Mesothelial cell of epicardium (in vitro differentiated cells): ENCODE results near the gene NKTR. TPM values are rescaled to one million over a fixed set of nuclear protein-coding genes. Genes with fewer than 3 reads are reported as not detected.

Experiments used
- DNase-seq, 2 experiments: peaks; one replicate each; pipeline ENCODE4 v3.0.0; 2021; ENCODE audit warnings: low spot score in 2 of 2; ENCODE audit not compliant: unreplicated experiment in 2 of 2
- H3K27ac Mint-ChIP-seq: 2 replicates; pipeline ENCODE4 v1.8.0; 2021; ENCODE audit warnings: mixed read lengths
- H3K27me3 Mint-ChIP-seq: 2 replicates; pipeline ENCODE4 v1.8.0; 2021; ENCODE audit warnings: low read depth, mixed read lengths
- H3K36me3 Mint-ChIP-seq: 2 replicates; pipeline ENCODE4 v1.8.0; 2021; ENCODE audit warnings: mixed read lengths
- H3K4me1 Mint-ChIP-seq: 2 replicates; pipeline ENCODE4 v1.8.0; 2021; ENCODE audit warnings: mixed read lengths
- H3K4me3 Mint-ChIP-seq: 2 replicates; pipeline ENCODE4 v1.8.0; 2021; ENCODE audit warnings: mild to moderate bottlenecking, moderate library complexity, mixed read lengths
- H3K9me3 Mint-ChIP-seq: 2 replicates; pipeline ENCODE4 v1.8.0; 2021; ENCODE audit warnings: mixed read lengths
- CTCF ChIP-seq: fragments of 200-600 bp; sonication (generic); IDR thresholded peaks from one replicate; pipeline ENCODE4 v1.5.0; 2021; ENCODE audit warnings: antibody characterized with exemption; ENCODE audit not compliant: unreplicated experiment
- total RNA-seq: library from RNA; stranded (reverse); gene quantifications from 3 replicates; pipeline ENCODE4 v1.2.1, GENCODE V29; 2021

The NKTR gene
- total RNA-seq, 1 donor from 2014 or later, result 201 TPM

- H3K36me3 Mint-ChIP-seq, result no peaks in the 10 kb centered on the region
- no peak for TF ChIP-seq CTCF
- no peak overlapping the region for H3K27ac Mint-ChIP-seq
- H3K4me1 Mint-ChIP-seq, result no peaks in the 10 kb centered on the region
- no peaks in the 10 kb centered on the region for H3K9me3 Mint-ChIP-seq
- no peak for DNase-seq
- H3K4me3 Mint-ChIP-seq, result no peak overlapping the region
- peaks cover 34% of the 10 kb centered on the region for H3K27me3 Mint-ChIP-seq
Observed at GRCh38 chr3:42694366-42694765, 93.9 kb downstream of the NKTR start.

- peaks cover 13% of the 10 kb centered on the region for H3K27me3 Mint-ChIP-seq
- H3K27ac Mint-ChIP-seq, result no peak overlapping the region
- no peak overlapping the region for H3K4me3 Mint-ChIP-seq
- H3K9me3 Mint-ChIP-seq, result no peaks in the 10 kb centered on the region
- TF ChIP-seq CTCF, result no peak
- H3K36me3 Mint-ChIP-seq, result no peaks in the 10 kb centered on the region
- H3K4me1 Mint-ChIP-seq, result no peaks in the 10 kb centered on the region
- DNase-seq, result peak; percentile 15 to 35
Observed at GRCh38 chr3:42696356-42697288, 96.1 kb downstream of the NKTR start.

GRCh38 chr3:42697289-42698051 lies 97.0 kb downstream of the NKTR start:
- no peak overlapping the region for H3K4me3 Mint-ChIP-seq
- no peaks in the 10 kb centered on the region for H3K36me3 Mint-ChIP-seq
- DNase-seq, result peak in 1 of 2 experiments; percentile 11
- H3K27ac Mint-ChIP-seq, result no peak overlapping the region
- no peak for TF ChIP-seq CTCF
- no peaks in the 10 kb centered on the region for H3K4me1 Mint-ChIP-seq
- no peaks in the 10 kb centered on the region for H3K9me3 Mint-ChIP-seq
- peaks cover 8% of the 10 kb centered on the region for H3K27me3 Mint-ChIP-seq

Other genes starting within 250 kb of the NKTR start
- not detected in 3 replicates for gene LYZL4, start 190.1 kb upstream of the NKTR start, total RNA-seq
- 2.1 to 2.8 TPM (median 2.3 TPM) in 3 replicates for gene VIPR1, start 98.0 kb upstream of the NKTR start, total RNA-seq
- 39.6 to 44.7 TPM (median 42.6 TPM) in 3 replicates for gene SEC22C, start 18.7 kb upstream of the NKTR start, total RNA-seq
- gene SS18L2, start 9.8 kb upstream of the NKTR start, total RNA-seq, result 19.1 to 21.0 TPM (median 19.6 TPM) in 3 replicates
- 22.4 to 23.6 TPM (median 23.0 TPM) in 3 replicates for gene ZBTB47, start 53.0 kb downstream of the NKTR start, total RNA-seq
- gene KLHL40, start 84.9 kb downstream of the NKTR start, total RNA-seq, result not detected in 3 replicates
- not detected in 3 replicates for gene HHATL, start 102.1 kb downstream of the NKTR start, total RNA-seq
- 0.55 to 0.90 TPM (median 0.60 TPM) in 3 replicates for gene CCDC13, start 172.6 kb downstream of the NKTR start, total RNA-seq
- 62.0 to 72.2 TPM (median 63.9 TPM) in 3 replicates for gene HIGD1A, start 203.8 kb downstream of the NKTR start, total RNA-seq
- 1.2 to 2.2 TPM (median 1.6 TPM) in 3 replicates for gene ACKR2, start 208.8 kb downstream of the NKTR start, total RNA-seq